ENCODE measurements around the gene FNDC7. TPM values are rescaled to one million over a fixed set of nuclear protein-coding genes. Genes with fewer than 3 reads are reported as not detected.
"Not testable (repeated sequence)": the region's sequence is repeated elsewhere in the genome, so short reads cannot be mapped to it uniquely, and the experiment has no call there.

Gene FNDC7
- total RNA-seq, 1 donor from 2014 or later, result not detected

GRCh38 chr1:108695535-108695934 is 17.2 kb upstream of the FNDC7 start:
- no peak for DNase-seq (ENCODE audit: low spot score)

GRCh38 chr1:108699375-108700332 is 13.1 kb upstream of the FNDC7 start:
- DNase-seq (ENCODE audit: low spot score), result no peak

DNA sequence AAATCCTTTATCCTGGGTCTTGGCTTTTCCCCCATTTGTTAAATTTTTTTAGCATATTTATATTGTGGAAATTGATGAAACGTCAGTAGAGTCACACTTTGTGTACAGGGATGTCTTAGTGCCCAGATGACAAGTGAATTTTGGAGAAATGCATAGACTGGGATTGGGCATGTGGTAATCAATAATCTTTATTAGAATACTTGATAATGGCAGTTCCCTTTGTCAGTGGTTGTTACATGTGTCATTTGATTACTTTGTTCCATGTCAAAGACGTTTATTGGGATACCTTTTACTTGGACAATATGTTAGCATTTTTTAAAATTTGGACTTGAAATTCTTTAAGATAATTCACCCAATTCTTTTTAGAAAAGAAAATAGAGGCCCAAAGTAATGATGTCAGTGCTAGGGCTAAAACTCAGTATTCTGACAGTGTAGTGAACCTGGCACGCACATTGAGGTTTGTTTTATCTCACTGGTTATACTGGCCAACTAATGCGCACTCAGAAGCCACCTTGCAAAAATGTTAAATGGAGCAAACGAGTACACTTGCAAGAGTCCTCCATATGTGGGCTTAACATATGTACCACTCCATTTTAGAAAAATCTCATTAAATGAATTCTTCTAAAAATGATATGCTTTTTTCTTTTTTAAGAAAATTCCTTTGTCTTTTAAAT is 11.4 kb upstream of the FNDC7 start:
- DNase-seq (ENCODE audit: low spot score), result no peak

DNA sequence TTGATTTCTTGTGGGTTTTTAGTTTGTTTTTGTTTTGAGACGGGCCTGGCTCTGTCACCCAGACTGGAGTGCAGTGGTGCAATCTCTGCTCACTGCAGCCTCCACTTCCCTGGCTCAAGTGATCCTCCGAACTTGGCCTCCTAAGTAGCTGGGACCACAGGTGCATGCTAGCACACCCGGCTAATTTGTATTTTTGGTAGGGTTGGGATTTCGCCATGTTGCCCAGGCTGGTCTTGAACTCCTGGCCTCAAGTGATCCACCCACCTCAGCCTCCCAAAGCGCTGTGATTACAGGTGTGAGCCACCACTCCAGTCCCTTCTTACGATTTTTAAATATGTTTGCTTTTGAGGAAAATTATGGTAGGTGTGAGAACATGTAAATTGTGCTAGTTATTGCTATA is 10.6 kb upstream of the FNDC7 start:
- not testable (repeated sequence) for DNase-seq (ENCODE audit: low spot score)

GRCh38 chr1:108703939-108704338 is 8.8 kb upstream of the FNDC7 start:
- no peak for DNase-seq (ENCODE audit: low spot score)

DNA sequence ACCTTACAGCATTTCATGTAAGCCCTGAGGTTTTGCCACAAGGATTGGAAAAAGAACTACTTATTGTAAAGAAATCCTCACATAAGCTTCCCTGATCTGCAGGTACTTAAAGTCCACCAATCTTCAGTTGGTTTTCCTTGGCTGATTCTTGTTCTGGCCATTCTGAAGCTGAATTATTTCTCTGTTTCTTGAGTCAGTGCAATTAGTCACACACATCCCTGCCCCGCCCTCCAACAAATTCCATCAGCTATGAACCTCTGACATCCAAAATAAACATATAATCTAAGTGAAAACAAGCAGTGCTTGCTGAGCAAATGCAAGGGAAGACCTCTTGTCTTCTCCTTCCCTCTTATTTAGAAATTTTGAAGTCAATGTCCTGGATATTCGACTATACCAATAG is 8.2 kb upstream of the FNDC7 start:
- no peak for DNase-seq (ENCODE audit: low spot score)

GRCh38 chr1:108706643-108707042 is 6.1 kb upstream of the FNDC7 start:
- DNase-seq (ENCODE audit: low spot score), result no peak

GRCh38 chr1:108708691-108709660 is 3.7 kb upstream of the FNDC7 start:
- no peak for DNase-seq (ENCODE audit: low spot score)

GRCh38 chr1:108715932-108716331 is 3.2 kb downstream of the FNDC7 start:
- DNase-seq (ENCODE audit: low spot score), result no peak

DNA sequence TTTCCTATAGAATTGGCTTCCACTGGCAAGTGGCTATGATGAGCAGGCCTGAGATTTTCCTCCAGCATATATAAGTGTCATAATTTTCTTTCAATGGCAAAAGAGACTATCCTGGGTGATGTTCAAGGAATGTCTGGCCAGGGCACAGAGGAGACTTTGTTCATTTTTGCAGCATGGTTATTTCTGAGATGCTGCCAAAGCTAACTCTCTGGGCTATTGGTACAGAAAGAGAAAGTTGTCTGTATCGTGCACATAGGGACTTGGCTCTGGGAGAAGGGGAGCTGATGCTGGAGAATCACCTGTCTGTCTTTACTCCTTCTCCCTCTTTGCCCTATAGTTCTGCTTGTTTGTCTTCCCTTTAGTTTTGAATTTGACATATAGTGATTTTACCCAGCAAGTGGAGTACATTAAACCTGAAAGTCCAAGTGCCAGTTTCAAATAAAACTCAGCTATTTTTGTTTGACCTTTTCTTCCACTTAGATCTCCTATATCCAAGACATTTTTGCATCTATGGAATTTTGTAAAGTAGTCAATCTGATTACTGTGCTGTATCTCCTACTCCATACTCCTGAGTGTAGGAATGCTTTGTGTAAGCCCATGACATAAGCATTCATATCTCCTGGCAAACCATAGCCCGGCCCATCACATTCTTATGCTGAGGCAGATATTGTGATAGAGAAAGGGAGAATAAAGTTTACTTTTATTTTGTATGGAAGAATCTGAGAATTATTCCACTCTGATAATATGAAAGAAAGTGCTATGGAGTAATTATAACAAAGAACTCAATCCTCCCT is 3.9 kb downstream of the FNDC7 start:
- DNase-seq (ENCODE audit: low spot score), result no peak

GRCh38 chr1:108717774-108718316 is 5.1 kb downstream of the FNDC7 start:
- DNase-seq (ENCODE audit: low spot score), result no peak

- DNase-seq (ENCODE audit: low spot score), result no peak
These were observed 6.4 kb downstream of the FNDC7 start for GRCh38 chr1:108718927-108719655.

- DNase-seq (ENCODE audit: low spot score), result no peak
These were observed 7.1 kb downstream of the FNDC7 start for GRCh38 chr1:108719656-108720435.

- DNase-seq (ENCODE audit: low spot score), result no peak
These were observed 9.6 kb downstream of the FNDC7 start for GRCh38 chr1:108722292-108722691.

GRCh38 chr1:108725906-108726305 is 13.2 kb downstream of the FNDC7 start:
- no peak for DNase-seq (ENCODE audit: low spot score)

DNA sequence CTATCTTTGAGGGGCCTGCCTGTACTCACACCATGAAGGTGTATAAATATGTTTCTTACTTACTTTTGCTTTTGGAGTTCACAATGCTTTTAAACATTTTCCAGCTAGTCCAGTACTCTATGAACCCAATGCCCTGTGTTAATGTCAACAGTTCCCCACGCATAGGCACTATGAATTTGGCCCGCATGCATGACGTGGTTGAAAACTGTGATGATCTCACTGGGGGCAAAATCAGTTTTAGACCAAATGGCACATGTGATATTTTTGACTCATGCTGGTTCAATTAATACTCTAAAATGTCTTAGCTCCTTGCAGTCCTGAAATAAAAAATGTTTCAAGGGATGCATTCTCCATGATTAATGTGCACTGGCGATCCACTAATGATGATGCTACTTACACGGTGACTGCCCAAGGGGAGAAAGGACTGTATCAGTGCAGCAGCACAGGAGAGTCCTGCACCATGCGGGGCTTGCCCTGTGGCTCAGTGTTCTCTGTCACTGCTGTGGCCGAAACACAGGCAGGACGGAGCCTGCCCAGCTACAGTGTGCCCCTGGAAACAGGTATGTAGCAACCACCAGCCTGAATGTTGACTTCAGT is 15.7 kb downstream of the FNDC7 start:
- DNase-seq (ENCODE audit: low spot score), result no peak

GRCh38 chr1:108729481-108729880 is 16.8 kb downstream of the FNDC7 start:
- no peak for DNase-seq (ENCODE audit: low spot score)

DNA sequence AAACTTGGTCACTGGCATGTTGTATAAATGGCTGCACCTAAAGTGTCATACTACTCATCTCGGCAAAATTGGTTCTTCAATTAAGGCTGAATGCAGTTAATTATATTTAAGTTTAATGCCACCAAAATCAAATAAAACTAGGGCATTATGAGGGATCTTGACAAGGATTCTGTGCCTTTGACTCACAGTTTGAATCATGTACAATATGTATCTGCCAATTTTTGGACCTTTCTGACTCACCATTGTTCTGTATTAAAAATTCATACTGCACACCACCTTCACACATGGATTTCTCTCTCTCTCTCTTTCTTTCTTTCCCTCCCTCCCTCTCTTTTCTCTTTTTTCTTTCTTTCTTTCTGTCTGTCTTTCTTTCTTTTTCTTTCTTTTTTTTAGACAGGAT is 19.7 kb downstream of the FNDC7 start:
- DNase-seq (ENCODE audit: low spot score), result no peak

Data from ureter (tissue), 1 donor.